Stimulated activated CD4-positive, alpha-beta T cell treated with anti-CD3 and anti-CD28 coated beads, Interleukin-2, amount 100 ng/mL, for 48 hours (primary cell): Measurements from ENCODE around the gene PIGA.
A peak's percentile ranks its signal among the peaks of the same experiment; 100 is the strongest.

ENCODE experiments used
- DNase-seq, 2 donors: peaks; one replicate each; pipeline ENCODE4 v3.0.0-alpha.2; 2020

Gene PIGA, protein sequence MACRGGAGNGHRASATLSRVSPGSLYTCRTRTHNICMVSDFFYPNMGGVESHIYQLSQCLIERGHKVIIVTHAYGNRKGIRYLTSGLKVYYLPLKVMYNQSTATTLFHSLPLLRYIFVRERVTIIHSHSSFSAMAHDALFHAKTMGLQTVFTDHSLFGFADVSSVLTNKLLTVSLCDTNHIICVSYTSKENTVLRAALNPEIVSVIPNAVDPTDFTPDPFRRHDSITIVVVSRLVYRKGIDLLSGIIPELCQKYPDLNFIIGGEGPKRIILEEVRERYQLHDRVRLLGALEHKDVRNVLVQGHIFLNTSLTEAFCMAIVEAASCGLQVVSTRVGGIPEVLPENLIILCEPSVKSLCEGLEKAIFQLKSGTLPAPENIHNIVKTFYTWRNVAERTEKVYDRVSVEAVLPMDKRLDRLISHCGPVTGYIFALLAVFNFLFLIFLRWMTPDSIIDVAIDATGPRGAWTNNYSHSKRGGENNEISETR

DNA sequence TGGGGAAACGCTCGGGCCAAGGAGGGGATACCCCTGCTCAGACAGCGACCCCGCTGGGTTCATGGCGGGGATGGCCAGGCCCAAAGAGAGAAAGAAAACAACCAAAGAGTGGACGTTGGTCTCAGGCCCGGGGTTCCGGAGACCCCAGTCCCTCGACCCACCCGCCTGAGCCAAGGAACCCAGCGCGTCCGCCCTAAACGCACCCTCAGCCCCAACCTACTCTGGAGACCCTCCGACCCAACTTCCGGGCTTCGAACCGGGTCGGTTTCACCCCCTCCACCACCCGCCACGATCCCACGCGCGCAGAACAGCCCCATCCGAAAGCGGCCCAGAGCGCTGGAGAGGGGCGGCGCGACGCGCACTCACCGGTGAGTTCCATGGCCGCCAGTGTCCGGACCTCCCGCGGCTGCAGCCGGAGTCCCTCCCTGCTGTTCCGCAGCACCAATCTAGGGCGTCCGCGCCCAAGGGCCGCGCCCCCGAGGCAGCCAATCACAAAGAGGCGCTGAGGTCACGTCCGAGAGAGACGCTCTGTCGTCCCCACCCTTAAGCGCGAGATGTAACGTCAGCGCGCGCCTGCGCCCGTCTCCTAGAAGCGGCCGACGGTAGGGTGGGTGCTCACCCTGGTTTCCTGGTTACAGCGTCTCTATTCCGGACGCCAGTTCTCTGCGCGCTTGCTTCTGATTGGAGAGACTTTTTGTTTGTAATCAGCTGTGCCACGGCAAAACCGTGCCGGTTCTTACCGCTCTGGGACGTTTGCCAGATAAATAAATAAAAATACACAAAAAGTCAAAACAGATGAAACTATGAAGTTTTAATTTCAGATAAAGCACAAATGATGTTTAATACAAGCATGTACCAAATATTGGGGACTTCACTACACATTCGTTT is at the start of gene PIGA:
PIGA (minus strand) TSS at position 389 of the 888 bp plus-strand sequence. CDS start 3,593 bp downstream, outside the sequence.
- peak; percentile 74 to 76 for DNase-seq

DNA sequence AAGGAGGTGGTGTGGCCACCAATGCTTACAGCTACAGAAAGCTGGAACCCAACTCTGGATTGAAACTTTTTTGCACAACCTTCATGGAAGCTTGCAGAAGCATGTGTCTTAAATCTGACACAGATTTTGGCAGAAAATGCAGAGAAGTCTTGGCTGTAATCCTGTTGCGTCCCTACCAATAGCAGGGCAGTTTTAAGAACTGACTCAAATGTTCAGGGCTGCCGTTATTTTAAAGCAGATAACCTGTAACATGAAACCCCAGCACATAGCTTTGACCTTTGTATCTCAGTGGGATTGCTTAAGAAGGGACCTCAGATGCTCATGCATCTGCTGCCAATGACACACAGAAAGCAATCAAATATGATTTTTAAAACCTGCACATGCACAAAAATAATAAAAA is 49.0 kb upstream of the PIGA start, which contains the start of gene VEGFD:
VEGFD (minus strand) TSS at position 110 of the 400 bp plus-strand sequence. CDS start 467 bp downstream, outside the sequence.
- no peak for DNase-seq

DNA sequence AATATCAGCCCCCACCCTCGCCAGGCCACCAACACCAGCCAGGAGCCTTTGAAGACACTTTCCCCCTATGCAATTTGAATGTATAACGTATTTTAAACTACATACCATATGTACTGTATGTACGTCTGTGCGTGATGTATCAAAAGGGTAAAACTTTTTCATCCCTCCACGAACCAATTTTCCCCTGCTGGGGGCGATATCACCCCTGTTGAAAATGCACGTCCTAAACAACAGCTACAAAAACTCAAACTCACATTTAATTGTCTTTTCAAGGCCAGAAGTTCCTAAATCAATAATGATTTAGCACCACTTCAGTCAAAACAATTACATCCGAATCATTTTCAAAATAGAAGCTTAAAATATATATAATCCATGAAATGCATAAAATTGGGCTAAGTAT is 47.5 kb upstream of the PIGA start:
- no peak for DNase-seq

DNA sequence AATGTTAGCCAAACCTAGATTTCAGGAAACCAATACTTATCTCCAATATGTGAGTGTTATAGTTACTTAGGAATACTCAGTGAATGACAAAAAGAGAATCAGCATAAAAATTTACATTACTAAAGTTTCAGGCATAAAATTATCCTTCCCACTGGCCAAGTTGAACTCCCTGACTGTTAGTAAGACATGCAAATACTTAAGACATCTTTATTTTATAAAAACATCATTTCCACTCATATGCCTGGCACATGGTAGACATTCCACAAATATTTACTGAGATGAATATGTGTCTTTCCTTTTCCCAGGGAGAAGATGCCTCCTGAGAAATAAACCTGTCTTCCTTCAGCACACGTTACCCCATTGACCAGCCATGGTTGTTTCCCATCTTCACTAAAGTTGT is 41.6 kb upstream of the PIGA start:
- DNase-seq, result no peak

DNA sequence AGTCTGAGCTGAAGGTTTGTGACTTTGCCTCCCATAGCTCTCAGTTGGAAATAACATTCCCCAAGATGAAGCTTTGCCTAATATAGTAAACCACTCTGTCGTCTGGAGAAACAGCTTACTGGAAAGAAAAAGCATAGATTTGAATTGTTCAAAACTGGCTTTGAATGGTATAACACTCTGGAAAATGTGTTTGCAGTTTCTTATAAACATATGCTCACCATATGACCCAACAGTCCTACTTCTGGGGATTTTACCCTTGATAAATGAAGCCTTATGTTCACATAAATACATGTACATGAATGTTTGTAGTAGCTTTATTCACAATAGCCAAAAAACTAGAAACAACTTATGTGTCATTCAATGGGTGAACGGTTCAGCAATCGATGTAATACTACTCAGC is 38.7 kb upstream of the PIGA start:
- no peak for DNase-seq

DNA sequence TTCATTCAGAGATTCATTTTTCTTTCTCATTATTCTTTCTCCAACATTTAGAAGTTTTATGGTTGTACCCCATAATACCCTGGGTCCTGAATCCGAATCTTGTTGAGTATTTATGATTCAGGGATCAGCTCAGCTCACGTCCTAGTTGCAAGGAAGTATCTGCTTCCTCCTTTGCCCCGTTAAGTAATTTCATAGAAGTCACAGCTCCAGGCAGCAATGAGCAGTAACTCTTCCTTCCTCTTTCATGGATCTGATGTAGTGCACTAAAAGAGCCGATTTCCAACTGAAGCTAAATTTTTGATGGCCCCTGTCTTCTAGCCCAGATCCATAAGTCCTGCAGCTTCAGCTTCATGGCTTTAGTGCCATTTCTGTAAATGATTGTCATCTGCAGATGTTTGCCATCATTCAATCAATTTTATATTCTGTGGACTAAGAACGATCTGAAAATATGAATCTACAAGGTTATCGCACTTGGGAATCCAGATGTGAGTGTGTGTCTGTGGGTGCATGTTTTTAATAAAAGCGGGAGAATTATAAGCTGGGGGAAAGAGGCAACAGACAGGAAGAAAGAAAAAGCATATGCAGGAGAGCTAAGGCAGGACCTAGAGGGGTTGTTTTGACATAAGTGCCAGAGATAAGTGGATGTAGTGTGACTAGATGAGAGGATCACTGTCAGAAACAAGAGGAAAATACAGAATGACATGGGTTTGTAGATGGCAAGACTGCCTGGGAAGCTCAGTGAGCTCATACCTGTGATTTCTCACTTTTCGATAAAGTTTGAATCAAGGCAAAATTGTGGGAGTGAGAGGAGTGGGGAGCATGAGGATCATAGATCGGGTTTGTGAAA is 31.4 kb upstream of the PIGA start:
- no peak for DNase-seq

DNA sequence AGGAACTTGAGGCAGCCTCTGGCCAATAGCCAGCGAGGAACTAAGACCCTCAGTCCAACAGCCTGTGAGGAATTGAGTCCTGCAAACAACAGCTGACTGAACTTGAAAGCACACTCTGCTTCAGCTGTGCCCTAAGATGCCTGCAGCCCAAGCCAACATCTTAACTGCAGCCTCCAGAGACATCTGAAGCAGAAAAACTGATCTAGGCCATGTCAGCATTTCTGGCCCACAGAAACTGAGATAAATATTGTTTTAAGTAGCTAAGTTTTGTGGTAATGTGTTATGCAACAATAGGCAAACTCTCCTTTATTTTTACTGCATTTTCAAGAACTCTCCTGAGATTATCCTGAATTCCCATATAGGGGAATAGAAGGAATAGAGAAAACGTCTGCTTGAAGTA is 24.4 kb upstream of the PIGA start:
- DNase-seq, result no peak

DNA sequence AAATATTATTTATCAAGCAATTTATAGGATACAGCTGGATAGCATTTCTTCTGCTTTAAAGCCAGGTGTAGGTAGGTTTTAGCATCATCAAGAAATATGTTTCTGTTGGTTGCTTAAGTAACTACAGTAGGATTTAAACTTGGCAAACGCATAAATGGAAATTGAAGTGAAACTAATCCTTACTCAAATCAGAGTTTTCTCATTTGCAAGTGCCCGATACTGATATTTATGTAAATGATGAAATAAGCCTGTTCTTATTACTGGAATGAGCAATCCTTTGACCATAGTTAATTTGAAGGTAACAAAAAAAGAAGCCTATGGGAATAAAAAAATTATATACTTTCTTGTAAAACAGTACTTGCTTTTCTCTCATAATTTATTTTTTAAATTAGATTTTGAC is 23.2 kb upstream of the PIGA start:
- DNase-seq, result no peak

DNA sequence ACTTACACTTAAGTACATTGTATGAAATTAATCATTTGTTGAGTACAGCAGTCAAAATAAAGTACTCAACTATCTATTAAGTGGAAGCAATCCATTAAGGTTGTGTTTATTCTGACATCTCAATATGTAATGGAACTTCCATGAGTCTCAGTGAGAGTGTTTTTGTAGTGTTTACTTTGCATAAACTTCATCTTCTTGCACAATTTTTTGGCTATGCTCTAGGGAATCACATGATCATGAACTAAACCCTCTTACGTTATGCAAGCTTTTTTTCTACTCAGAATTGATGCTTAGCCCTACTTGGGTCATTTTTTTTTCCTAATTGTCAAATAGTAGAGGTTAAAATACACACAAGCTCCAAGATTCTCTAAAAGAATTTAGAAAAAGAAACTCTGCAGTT is 21.1 kb upstream of the PIGA start:
- no peak for DNase-seq

DNA sequence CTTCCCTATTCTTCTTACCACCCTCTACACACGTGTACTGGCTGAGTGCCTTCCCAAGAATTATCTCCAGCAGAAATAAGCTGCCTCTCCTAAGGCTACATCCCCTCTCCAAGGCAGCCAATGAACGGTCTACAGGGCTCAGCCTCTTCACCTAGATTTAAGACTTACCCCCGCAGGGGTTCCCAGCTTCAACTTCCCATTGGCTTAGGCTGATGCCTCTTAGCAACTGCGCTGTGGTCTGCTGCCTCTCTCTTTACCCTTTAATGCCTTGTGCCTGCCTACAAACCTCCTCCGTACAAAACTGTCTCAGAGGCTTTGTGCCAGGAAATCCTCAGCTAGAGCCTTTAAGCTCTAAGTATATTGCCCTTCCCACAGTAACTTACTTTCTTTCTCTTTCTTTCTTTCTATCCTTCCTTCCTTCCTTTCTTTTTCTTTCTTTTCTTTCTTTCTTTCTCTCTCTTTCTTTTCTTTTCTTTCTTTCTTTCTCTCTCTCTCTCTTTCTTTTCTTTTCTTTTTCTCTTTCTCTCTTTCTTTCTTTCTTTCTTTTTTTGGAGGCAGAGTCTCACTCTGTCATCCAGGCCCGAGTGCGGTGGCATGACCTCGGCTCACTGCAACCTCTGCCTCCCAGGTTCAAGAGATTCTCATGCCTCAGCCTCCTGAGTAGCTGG is 15.1 kb upstream of the PIGA start:
- DNase-seq, result no peak

DNA sequence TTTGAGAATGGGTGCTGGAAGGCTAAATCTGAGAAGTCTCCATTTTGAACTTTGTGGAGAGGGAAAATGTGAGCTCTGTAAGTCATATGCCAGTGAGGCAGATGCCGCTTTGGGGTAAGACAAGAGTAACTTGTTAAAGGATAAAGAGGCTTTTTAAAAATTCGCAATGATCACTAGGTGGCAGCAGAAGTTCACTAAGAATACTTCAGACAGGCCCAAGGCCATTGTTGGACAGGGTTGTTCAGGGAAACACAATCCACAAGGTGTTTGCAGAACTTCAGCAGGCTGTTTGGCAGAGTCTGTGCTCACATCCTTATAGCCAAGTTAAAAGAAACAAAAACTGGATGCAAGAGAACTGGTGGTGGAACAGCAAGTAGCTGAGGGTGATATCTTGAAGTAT is 13.7 kb upstream of the PIGA start:
- DNase-seq, result no peak

DNA sequence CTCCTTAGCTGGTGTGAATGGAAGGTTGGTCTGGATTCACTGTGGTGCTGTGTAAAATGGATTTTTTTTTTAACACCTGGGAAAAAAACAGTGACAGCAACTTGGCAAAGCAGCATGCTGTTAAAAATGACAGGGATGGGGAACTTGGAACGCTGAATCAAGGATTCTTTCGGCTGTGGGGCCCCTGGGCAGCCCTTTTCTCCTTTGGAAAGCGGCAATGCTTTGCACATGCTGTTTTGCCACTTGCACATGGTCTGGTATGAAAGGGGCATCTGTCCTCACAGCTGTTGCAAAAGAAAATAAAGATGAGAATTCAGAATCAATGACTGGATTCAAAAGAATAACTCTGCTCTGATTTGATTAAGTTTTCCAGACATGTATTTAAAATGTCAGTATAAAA is 10.7 kb upstream of the PIGA start:
- DNase-seq, result no peak

DNA sequence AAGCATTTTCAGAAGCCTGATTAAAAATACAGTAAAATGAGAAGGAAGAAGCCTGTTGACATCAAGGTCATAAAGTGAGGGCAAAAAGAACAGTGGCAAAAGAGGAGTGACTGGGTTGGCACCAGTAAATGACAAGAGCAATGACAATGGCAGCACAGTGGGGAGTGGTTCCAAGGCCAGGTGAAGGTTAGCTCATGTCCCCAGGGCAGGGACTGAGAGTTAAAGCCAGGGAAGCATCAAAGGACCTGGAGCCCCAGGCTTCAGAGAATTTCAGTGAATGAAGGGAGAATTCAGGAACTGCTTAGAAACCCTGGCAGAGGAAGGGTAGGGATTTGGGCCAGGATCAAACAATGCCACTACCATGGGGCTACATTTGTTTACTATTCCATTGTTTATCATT is 8.8 kb upstream of the PIGA start:
- DNase-seq, result no peak

DNA sequence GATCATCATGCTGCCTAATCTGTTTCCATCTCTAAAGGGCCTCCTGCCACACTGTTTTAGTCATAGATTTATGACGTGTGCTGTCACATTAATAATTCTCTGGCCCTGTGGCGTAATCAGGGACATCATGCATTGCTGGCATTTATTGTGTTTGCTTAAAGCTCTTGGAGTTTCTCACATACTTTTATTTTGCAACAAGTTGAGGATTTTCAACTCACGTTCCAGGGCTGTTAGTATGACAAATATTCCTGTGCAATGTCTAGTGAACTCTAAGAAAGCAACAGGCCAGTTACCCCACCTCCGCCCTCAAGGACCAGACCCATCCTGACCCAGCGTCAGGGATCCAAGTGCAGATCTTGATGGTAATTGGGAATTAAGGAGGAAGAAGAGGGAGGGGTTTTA is 7.8 kb upstream of the PIGA start:
- no peak for DNase-seq

DNA sequence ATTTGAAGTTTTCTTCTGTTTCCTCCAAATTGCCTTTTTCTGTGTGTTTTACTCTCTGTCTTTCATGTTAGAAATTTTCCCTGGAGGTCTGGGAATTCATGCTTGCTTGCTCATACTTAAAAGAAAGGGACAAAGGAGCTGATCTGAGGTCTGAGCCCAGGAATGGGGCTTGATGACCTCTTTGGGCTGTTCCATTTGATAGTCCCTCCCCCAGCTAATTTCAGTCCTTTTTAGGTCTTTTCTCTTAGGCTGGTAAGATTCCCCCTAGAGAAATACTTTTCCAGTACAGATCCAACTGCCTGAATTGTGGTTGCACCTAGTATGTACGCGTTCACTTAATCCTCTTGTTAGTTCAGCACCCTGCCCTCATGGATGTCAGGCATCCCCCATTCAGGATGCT is 5.5 kb upstream of the PIGA start:
- DNase-seq, result no peak

DNA sequence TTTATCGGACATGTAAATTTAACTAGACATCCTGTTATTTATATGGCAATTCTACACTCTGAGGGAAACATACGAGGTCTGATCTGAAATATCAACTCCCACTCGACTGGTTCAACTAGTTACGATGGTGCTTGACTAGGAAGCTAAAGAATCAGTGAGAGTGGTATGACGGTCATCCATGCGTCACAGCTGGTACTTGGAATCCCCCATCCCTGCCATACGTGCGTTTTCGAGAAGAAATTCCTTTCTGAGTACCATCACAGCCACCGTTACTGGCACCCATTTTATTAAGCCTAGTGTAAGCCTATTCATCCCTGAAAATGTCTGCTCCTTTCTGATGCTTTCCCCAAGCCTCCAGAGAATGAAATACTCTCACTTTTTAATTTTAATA is 695 bp upstream of the PIGA start:
- DNase-seq, result peak; percentile 7 to 10

DNA sequence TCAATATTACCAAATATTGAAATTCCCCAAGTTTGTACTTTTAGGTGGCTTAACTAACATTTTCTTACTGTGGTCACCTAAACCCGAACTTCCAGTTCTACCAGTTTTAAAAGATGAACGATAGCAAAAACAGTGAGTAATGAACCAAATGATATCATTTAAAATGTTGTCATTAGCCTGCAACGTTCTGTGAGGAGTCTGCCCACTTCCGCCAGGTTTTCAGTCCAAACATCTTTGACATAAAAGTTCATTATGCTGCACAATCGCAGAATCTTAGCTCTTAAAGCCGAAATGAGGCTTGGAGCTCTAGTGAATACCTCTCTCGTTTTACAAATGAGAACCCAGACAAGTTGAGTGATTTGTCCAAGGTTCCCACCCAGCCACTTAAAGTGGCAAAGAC is 762 bp downstream of the PIGA start:
- DNase-seq, result no peak

DNA sequence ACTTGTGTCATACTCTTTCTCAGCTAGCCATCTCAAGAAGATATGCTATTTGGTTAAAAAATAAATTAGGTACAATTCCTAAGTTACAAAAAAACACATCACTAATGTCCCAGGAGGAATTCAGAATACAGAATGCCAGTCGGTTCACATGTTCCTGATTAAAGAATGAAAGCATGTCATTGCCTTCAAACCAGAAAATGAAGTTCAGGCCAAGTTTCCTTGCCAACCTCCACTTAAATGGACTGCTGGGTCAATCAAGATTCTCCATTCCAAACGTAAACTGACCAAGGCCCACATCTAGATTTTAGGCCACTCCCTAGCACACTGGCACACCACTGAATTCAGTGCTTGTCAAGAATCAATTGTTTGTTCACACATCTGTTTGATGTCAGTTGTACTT is 6.5 kb downstream of the PIGA start:
- DNase-seq, result no peak

DNA sequence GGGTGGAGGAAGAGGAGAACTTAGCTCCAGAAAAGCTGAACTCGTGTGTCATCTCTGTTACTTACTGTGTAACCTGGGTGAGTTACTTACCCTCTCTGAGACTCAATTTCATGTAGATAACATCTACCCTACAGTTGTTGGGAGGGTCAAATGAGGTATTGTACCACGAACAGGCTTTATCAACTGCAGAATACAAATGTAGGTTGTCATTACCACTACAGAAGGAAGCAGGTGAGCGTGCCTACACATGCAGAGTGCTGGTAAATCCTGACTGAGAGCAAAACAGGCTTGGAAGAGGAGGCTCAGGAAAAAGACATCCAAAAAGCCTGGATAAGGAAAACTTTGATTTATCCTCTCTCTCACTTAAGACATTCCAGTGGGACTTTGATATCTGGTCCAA is 7.2 kb downstream of the PIGA start:
- no peak for DNase-seq

DNA sequence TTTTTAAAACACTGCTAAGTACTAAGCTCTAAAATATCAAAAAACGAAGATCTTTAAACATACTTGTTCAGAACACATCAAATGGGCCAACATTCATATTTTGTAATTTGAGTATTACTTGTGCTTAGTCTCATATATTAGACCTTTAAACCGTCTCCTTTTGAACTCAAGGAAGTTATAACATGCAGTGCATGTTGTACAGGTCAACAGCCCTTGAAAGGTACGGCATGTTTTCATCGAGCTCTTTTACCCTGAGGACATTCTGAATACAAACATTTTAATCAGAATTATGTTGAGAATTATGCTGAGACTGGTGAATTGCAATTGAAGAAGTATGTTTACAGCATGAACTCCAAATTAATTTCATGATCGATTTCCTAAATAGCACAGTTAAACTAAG is 12.9 kb downstream of the PIGA start:
- no peak for DNase-seq

DNA sequence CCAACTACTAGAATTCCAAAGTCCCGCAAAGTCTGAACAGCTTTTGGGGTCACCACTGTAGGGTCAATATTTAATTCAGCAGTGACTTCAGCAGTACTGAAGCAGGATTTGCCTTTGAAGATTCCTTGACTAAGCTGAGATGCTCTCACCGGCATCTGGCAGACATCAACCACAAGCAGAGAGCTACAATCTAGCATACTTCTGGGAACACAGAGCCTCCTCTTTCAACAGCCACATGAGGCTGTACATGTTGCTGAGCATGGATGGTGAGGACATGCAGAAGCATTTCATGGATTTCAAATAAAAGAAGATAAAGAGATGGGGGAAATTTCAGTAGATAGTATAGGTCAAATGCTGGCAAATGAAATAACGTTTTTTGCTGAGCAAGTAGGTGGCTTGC is 13.3 kb downstream of the PIGA start:
- no peak for DNase-seq

DNA sequence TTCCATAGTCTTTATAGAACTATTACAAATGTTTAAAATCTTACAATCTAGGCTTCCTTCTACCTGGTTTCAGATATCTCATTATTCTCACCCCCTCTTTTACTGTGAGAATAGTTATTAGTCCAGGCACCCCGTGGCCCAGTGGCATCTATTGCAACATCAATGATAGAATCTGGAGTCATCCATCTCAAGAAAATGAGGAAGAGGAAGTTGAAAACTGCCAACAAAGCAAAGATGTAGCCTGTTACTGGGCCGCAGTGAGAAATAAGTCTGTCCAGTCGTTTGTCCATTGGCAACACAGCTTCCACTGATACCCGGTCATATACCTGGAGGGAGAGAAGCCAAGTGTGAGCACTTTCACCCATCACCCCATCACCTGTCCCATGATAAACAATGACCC is 13.9 kb downstream of the PIGA start:
- no peak for DNase-seq
